NOMO-1 (cell line): ENCODE measurements around the gene MKKS.

Experiments
- DNase-seq, 2 experiments: peaks; one replicate each; lab custom pipeline; 2025; ENCODE audit not compliant: unreplicated experiment in 2 of 2; lab: John Stamatoyannopoulos, UW

The MKKS gene

DNA sequence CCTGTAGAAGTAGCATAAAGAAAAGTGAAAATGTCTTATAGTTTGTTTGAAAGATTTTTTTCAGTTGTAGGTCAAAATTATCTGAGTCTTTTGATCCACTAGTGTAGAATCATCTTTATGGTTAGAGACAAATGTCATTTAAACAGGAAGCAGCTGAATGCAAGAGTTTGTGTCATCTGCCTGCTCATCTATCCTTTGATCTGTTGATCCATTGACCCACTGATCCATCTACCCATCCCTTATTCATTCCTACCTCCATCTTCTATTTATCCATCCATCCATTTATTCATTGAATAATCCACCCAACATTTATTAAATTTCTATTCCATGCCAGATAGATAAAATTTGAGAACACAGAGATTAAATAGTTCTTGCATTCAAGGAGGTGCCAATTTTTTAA is 62.6 kb downstream of the MKKS start:
- no peak for DNase-seq

GRCh38 chr20:10370091-10370887 is 63.7 kb downstream of the MKKS start:
- no peak for DNase-seq

DNA sequence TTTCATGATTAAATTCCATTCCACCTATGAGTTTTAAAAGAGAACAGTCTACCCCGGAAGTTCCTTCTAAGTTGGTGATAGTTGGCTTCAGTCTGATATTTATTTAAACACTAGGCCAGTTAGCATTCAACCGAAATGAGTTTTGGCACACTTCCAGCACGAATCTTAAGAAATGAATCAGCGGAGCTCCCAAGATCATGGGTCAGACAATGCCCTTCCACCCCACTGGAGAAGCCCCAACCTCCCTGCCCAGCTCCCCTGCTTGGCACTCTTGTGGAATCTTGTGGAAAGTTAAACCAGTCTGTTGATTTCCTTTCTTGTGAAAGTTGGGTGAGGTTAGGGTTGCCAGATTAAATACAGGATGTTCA is 64.3 kb downstream of the MKKS start:
- no peak for DNase-seq

GRCh38 chr20:10368702-10369041 is 65.3 kb downstream of the MKKS start:
- no peak for DNase-seq

- DNase-seq: no peak
Observed at GRCh38 chr20:10367943-10368701, 65.9 kb downstream of the MKKS start.

DNA sequence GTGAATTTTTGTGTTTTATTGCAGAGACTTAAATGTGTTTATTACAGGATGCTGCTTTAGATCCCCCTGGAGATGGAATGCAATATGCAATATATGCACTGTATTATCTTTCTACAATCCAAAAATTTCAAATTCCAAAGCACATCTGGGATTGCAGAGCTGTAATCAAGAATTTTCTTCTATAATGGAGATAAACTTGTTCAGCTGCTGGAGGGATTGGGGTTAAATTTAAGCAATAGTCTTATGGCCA is 66.4 kb downstream of the MKKS start:
- no peak for DNase-seq

GRCh38 chr20:10366898-10367692 is 66.9 kb downstream of the MKKS start:
- DNase-seq: no peak

GRCh38 chr20:10362674-10363073 is 71.3 kb downstream of the MKKS start:
- DNase-seq: no peak

DNA sequence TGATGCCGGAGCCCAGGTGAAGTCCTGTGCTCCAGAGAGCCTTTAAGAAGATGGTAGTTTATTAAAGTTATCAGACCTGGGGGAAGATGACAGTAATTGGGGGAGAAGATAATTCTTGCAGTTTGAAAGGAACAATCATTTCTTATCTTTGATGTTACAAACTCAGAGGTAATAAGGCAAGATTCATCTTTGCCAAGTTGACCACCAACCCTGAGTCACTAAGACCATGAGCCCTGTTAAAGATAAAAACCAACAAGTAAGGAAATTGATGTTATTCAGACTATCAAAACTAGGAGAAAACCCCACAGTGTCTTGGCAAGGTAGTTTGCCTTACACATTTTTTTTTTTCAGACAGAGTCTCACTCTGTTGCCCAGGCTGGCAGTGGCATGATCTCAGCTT is 73.1 kb downstream of the MKKS start:
- no peak for DNase-seq

GRCh38 chr20:10359621-10360040 is 74.4 kb downstream of the MKKS start:
- no peak for DNase-seq

DNA sequence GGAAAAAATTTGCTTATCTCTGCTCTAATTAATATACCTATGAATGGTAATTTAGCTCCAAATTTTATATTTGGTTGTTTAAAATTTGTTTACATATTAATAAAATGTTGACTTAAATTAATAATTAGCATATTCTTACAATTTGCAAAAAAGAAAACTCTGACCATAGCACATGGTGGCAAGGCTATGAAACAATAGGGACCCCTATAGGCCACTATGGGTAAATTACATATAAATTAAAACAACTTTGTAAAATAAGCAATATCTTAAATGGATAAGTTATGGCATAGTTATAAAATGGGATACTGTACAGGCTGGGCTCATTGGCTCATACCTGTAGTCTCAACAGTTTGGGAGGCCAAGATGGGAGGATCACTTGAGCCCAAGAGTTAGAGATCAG is 76.0 kb downstream of the MKKS start:
- peak in 1 of 2 experiments; percentile 4 for DNase-seq

- DNase-seq: no peak
Observed at GRCh38 chr20:10357061-10357708, 76.8 kb downstream of the MKKS start.

DNA sequence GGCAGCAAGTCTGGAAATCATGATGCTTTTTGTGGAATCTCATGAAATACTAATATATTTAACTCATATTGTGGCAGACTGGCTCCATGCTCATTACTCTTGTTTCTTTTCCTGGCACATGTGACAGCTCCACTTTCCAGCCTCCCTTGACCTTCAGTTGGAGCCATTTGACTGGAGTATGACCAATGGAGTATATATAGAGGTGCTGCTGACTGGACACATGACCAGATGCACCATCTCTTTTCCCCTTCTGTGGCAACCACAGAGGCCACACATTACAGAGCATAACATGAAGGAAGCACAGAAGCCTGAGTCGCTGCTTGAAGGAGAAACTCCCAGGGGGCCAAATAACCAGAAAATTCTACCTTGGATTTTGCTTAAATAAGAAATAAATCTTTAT is 77.4 kb downstream of the MKKS start:
- DNase-seq: no peak

DNA sequence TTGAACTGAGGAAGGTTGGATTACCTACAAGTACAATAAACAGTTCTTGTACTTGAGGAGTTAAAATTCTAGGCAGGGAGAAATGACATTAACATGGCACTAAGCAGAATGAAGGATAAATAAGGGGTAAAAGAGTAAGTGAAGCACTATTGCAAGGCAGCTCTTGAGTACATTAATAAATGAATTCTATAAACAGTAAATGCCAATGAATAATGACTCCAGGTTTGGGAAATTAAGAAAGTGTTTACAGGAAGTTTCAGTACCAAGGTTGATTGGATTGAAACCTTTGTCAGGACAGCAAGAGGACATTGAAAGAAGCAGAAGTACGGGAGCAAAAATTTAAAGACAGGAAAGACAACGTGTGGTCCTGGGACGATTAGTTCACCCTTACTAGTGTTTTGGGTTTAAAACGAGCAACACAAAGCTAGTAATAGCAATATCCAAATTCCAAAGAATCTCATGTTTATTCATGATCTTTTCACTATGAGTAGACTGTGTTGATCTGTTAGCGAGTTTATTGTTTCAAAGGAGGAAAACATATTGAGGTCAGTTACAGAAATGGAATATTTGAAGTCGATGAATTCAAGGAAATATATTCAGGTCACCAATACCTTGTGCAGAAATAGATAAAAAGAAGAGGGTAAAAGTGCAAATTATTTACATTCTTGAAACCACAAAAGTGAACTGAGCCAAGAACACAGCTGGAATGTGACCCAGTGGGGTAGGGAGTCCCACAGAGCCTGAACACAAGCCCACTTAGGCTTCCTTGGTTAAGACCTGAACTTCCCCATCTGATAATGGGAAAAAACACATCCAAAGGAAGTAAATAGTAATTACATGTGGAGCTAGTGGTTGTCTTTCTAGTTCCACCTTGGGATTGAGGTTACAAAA is 80.8 kb downstream of the MKKS start:
- no peak for DNase-seq
